Measurements from ENCODE around the gene ZNF266. TPM values are rescaled to one million over a fixed set of nuclear protein-coding genes. Genes with fewer than 3 reads are reported as not detected.

The ZNF266 gene
- polyA plus RNA-seq, 6 donors from 2014 or later = 21.3 to 27.9 (median 24.7) TPM

DNA sequence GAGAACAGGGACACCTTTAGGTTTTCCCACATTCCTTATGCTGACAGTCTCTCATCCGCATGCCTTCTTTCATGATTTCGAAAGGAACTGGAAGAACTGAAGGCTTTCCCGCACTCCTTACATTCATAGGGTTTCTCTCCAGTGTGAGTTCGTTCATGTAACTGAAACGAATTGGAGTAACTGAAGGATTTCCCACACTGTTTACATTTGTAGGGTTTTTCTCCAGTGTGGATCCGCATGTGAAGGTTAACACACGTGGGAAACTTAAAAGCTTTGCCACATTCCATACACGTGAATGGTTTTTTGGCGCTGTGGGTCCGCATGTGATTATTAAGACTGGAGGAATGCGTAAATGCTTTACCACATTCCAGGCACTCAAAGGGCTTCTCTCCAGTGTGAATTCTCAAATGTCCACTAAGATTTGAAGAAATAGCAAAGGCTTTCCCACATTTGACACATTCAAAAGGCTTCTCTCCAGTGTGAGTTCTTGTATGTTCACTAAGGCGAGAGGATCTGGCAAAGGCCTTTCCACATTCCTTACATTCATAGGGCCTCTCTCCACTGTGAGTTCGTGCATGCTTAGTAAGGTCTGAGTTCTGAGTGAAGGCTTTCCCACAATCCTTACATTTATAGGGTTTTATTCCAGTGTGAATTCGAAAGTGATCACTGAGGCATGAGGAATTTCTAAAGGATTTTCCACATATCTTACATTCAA, 22.0 kb downstream of the ZNF266 start:
- H3K4me1 Mint-ChIP-seq = peaks cover 0 to 2% (median 0%) of the 10 kb centered on the region in 3 donors
- no peaks in the 10 kb centered on the region for H3K27me3 Mint-ChIP-seq
- H3K36me3 Mint-ChIP-seq = peaks cover 44% of the 10 kb centered on the region in 2 donors
- ATAC-seq (ENCODE audit: low read depth in 2 of 2) (no peak), DNase-seq (no peak)
- peak overlapping the region in 1 of 8 donors; percentile 30 for H3K4me3 Mint-ChIP-seq
- H3K27ac Mint-ChIP-seq = no peak overlapping the region
- peaks cover 4 to 92% (median 77%) of the 10 kb centered on the region in 7 donors for H3K9me3 Mint-ChIP-seq

DNA sequence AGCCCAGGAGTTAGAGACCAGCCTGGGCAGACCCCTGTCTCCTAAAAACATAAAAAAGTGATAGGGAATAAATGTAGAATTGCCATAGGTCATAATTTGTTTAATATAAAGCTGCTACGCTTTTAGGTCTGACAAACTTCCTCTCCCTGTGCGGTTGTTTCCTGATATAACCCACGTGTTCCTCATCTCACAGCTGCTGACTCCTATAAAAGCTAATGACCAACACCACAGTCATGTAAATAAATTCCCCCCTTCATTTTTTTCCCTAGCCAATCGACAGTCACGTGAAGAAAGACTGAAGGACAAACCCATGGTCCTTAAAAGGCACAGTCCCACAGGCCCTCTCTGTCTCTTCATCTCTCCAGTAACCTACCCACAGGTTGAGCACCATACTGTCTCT, 27.5 kb downstream of the ZNF266 start:
- Mint-ChIP-seq H3K36me3 (peaks cover 15 to 17% of the 10 kb centered on the region in 2 donors), H3K4me1 (peaks cover 15 to 28% (median 27%) of the 10 kb centered on the region in 3 donors), H3K9me3 (peaks cover 9 to 97% (median 76%) of the 10 kb centered on the region in 7 donors), H3K27me3 (peaks cover 0 to 5% (median 0%) of the 10 kb centered on the region in 3 donors), H3K4me3 (peak overlapping the region; percentile 58 to 93 (median 90)), H3K27ac (no peak overlapping the region)
- DNase-seq = no peak
- no peak for ATAC-seq (ENCODE audit: low read depth in 2 of 2)

DNA sequence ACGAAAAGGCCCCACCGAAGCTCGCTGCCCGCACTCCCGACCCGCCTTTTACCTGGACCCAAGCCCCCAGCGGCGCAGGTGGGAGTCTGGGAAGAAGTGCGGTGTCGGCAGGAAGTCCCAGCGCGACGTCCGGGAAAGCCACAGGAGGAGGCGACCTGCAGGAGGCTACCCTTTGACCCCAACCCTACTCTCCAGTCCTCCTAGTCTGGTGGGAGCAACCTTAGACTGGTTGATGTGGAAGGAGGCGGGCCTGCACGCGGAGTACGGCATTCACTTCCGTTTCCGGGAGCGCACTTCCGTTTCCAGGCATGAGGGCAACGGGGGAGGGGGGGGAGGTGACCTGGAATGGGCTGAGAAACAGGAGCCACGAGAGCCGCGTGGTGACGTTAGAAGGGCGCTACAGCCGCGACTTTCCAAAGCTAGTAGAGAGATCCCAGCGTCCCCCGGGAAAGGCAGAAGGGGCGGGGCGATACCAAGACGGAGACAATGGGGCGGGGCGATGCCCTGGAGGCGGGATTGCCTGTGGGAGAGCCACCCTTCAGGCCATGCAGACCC, 28.5 kb downstream of the ZNF266 start:
- DNase-seq = peak; percentile 40
- Mint-ChIP-seq H3K9me3 (peaks cover 9 to 92% (median 73%) of the 10 kb centered on the region in 7 donors), H3K27ac (peak overlapping the region in 4 of 6 donors; percentile 16 to 81 (median 24))

DNA sequence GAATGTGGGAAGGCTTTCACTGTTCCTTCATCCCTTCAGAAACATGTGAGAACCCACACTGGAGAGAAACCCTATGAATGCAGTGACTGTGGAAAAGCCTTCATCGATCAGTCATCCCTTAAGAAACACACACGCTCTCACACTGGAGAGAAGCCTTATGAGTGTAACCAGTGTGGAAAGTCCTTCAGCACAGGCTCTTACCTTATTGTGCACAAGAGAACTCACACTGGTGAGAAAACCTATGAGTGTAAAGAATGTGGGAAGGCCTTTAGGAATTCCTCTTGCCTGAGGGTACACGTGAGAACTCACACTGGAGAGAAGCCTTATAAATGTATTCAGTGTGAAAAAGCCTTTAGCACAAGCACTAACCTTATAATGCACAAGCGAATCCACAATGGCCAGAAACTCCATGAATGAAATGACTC, 54.0 kb downstream of the ZNF266 start:
- Mint-ChIP-seq H3K4me1 (no peaks in the 10 kb centered on the region), H3K36me3 (peaks cover 69 to 82% of the 10 kb centered on the region in 2 donors), H3K4me3 (no peak overlapping the region), H3K27me3 (no peaks in the 10 kb centered on the region), H3K9me3 (peaks cover 24 to 90% (median 86%) of the 10 kb centered on the region in 7 donors), H3K27ac (no peak overlapping the region)
- ATAC-seq (ENCODE audit: low read depth in 2 of 2) (no peak), DNase-seq (no peak)

More for the DNA sequence above, 28.5 kb downstream of the ZNF266 start:
- H3K36me3 Mint-ChIP-seq = peaks cover 15 to 16% of the 10 kb centered on the region in 2 donors
- peaks cover 15 to 28% (median 27%) of the 10 kb centered on the region in 3 donors for H3K4me1 Mint-ChIP-seq
- peak; percentile 65 to 87 for ATAC-seq (ENCODE audit: low read depth in 2 of 2)
- peaks cover 0 to 5% (median 0%) of the 10 kb centered on the region in 3 donors for H3K27me3 Mint-ChIP-seq
- peak overlapping the region; percentile 58 to 96 (median 91) for H3K4me3 Mint-ChIP-seq

- ATAC-seq (ENCODE audit: low read depth in 2 of 2) (no peak), DNase-seq (no peak)
- H3K36me3 Mint-ChIP-seq = peaks cover 42 to 52% of the 10 kb centered on the region in 2 donors
- no peaks in the 10 kb centered on the region for H3K4me1 Mint-ChIP-seq
- no peak overlapping the region for H3K27ac Mint-ChIP-seq
- no peak overlapping the region for H3K4me3 Mint-ChIP-seq
- no peaks in the 10 kb centered on the region for H3K27me3 Mint-ChIP-seq
- peaks cover 23 to 92% (median 74%) of the 10 kb centered on the region in 7 donors for H3K9me3 Mint-ChIP-seq
Observed at GRCh38 chr19:9370738-9371619, 64.4 kb downstream of the ZNF266 start.

- peaks cover 17 to 80% (median 63%) of the 10 kb centered on the region in 7 donors for H3K9me3 Mint-ChIP-seq
- peaks cover 0 to 4% (median 0%) of the 10 kb centered on the region in 3 donors for H3K4me1 Mint-ChIP-seq
- no peak for DNase-seq
- H3K36me3 Mint-ChIP-seq = peaks cover 23 to 39% of the 10 kb centered on the region in 2 donors
- H3K27ac Mint-ChIP-seq = no peak within 1 kb of the TSS
- no peak for ATAC-seq (ENCODE audit: low read depth in 2 of 2)
- peaks cover 0 to 8% (median 0%) of the 10 kb centered on the region in 3 donors for H3K27me3 Mint-ChIP-seq
- peak within 1 kb of the TSS in 5 of 8 donors; percentile 42 to 75 (median 51) for H3K4me3 Mint-ChIP-seq
Observed at GRCh38 chr19:9362905-9363304, 72.5 kb downstream of the ZNF266 start, which contains the start of gene ZNF177. ZNF177 (plus strand) TSS chr19:9363013; CDS start chr19:9378312, 15,299 bp downstream.

Other genes starting within 250 kb of the ZNF266 start
- not detected for gene OR7D4, start 216.0 kb downstream of the ZNF266 start, polyA plus RNA-seq (ENCODE audit: low read depth in 6 of 6)
- gene OR7E24, start 184.6 kb downstream of the ZNF266 start, polyA plus RNA-seq (ENCODE audit: low read depth in 6 of 6) = not detected
- gene ZNF699, start 125.7 kb downstream of the ZNF266 start, polyA plus RNA-seq (ENCODE audit: low read depth in 6 of 6) = 10 to 100 TPM in 4 of 6 donors, 1 to 10 TPM in 2; 5.2 to 37.3 (median 11.3) TPM
- 10 to 100 TPM; 40.6 to 62.3 (median 46.7) TPM for gene ZNF559, start 111.4 kb downstream of the ZNF266 start, polyA plus RNA-seq (ENCODE audit: low read depth in 6 of 6)
- 1 to 10 TPM in 5 of 6 donors, not detected in 1; 1.1 to 4.9 (median 1.4) TPM for gene ZNF177, start 72.6 kb downstream of the ZNF266 start, polyA plus RNA-seq (ENCODE audit: low read depth in 6 of 6)
- gene ZNF560, start 63.0 kb upstream of the ZNF266 start, polyA plus RNA-seq (ENCODE audit: low read depth in 6 of 6) = not detected
- gene ZNF426, start 103.1 kb upstream of the ZNF266 start, polyA plus RNA-seq (ENCODE audit: low read depth in 6 of 6) = 10 to 100 TPM; 14.3 to 19.5 (median 17.7) TPM
- gene ZNF121, start 148.9 kb upstream of the ZNF266 start, polyA plus RNA-seq (ENCODE audit: low read depth in 6 of 6) = 1 to 10 TPM; 3.1 to 6.8 (median 5.3) TPM
- gene ZNF561, start 185.7 kb upstream of the ZNF266 start, polyA plus RNA-seq (ENCODE audit: low read depth in 6 of 6) = 10 to 100 TPM in 5 of 6 donors, 1 to 10 TPM in 1; 8.7 to 28.2 (median 13.1) TPM
- 1 to 10 TPM in 5 of 6 donors, under 1 TPM in 1; 0.29 to 8.5 (median 6.0) TPM for gene ZNF562, start 239.5 kb upstream of the ZNF266 start, polyA plus RNA-seq (ENCODE audit: low read depth in 6 of 6)